Heart left ventricle (tissue), 13 donors: ENCODE measurements around the gene SLC13A4.

ENCODE experiments used
- POLR2A ChIP-seq, 2 donors: fragments of 450-650 bp; IDR thresholded peaks; one replicate each; pipeline ENCODE4 v1.6.1; 2017; ENCODE audit warnings: antibody characterized with exemption in 2 of 2, mild to moderate bottlenecking in 2 of 2, moderate library complexity in 2 of 2
- TF ChIP-seq, protein P1 (sequence below), 12 donors: fragments of 200-600 bp; sonication (generic) in 4 of 12; IDR thresholded peaks; one replicate each; pipeline versions ENCODE4 v1.5.0 to v1.8.0; 2018 to 2022; ENCODE audit warnings: antibody characterized with exemption in 12 of 12, mild to moderate bottlenecking in 5 of 12
- donor health status: ischemic (EF 13 %, LVEDD 7.1; RV severe dilation, severe dysfunction).
- donor health status: DM: no; HTN: yes; CAD: no.
- donor health status: DM: no; HTN: no; CAD: no.
- donor health status: ischemic (EF 25% LVEDD 6.9; RV normal size, moderate dysfunction).
- donor health status: ischemic (EF 25% LVEDD 5.7; RV mildly dilated, moderate dysfunction).
- donor health status: ischemic (EF 35%, LVEDD 5.7; RV mildly dilated, moderate dysfunction).
- donor health status: nonischemic (EF 11% LVEDD 7.7; RV severe dilation, severe dysfunction).
- donor health status: DM: yes; HTN: yes; CAD: no.
- donor health status: PGD.
- donor health status: ischemic (EF 29% LVEDD 5.4; RV normal size, mild dysfunction).
- donor health status: nonischemic (EF 23%, LVEDD 6.1; RV moderate dilation, normal function).

DNA sequence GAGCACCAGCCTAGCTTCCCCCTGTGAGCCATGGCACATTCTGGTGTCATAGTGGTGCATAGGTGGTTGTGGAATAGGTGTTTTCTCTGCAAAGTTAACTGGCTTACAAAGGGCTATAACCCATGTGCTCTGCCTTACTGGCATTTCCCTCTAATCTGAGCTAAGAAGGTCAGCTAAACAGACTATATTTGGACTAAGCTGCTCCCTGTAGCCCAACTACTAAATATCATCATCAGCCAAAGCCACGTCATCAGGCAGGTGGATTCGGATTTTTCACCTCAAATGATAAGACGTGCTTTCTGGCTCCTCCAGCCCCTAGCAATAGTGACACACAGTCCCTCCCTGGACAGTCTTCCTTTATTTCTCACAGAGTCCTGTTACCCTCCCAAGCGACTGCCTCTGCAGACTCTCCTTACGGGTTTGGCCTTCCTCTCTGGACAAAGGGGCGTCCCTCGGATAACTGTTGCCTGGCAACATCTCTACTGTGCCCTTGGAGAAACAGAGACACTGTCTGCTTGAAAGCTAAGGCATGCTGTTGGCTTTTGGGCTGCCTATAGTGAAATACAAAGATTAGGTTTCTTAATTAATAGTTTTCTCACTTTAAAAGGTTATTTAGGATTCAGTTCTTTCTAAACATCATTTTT is 9.1 kb downstream of the SLC13A4 start:
- no peak for TF ChIP-seq POLR2A (IDR thresholded peaks at IDR 0.05)
- TF ChIP-seq, protein P1, sequence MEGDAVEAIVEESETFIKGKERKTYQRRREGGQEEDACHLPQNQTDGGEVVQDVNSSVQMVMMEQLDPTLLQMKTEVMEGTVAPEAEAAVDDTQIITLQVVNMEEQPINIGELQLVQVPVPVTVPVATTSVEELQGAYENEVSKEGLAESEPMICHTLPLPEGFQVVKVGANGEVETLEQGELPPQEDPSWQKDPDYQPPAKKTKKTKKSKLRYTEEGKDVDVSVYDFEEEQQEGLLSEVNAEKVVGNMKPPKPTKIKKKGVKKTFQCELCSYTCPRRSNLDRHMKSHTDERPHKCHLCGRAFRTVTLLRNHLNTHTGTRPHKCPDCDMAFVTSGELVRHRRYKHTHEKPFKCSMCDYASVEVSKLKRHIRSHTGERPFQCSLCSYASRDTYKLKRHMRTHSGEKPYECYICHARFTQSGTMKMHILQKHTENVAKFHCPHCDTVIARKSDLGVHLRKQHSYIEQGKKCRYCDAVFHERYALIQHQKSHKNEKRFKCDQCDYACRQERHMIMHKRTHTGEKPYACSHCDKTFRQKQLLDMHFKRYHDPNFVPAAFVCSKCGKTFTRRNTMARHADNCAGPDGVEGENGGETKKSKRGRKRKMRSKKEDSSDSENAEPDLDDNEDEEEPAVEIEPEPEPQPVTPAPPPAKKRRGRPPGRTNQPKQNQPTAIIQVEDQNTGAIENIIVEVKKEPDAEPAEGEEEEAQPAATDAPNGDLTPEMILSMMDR (IDR thresholded peaks at IDR 0.05) = no peak
